SIG-M5 treated with dmso at 0.1 percent for 504 hours (cell line): ENCODE data around the gene ABLIM3.

Source experiments
- DNase-seq: peaks from one replicate; lab custom pipeline; 2025; ENCODE audit not compliant: unreplicated experiment; lab: John Stamatoyannopoulos, UW

ABLIM3 gene

DNA sequence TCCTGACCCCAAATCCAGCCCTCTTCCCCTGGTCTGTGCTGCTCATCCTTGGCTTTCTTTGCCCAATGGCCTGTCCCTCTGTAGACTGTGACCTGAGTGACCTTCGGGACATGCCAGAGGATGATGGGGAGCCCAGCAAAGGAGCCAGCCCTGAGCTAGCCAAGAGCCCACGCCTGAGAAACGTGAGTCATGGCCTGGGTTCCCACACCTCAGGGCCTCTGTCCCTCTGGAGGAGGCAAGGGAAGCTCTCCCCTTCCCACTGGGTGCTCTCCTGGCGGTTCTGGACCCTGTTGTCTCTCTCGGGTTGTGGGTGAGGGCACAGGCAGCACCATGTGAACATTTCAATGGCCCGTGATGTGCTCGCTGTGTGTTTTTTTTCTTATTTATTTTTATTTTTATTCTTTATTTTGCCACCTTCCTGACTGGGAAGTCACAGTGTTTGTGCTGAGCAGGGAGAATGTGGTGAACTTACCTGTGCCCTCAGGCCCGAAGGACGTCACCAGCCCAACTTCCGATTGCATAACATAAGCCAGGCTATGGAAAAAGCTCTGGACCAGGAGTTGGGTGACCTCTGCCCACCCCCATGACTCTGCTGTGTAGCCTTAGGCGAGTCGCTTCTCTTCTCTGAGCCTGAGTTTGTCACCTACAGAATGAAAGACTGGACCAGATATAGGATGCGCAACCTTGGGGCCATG lies 159.9 kb downstream of the ABLIM3 start:
- no peak for DNase-seq

DNA sequence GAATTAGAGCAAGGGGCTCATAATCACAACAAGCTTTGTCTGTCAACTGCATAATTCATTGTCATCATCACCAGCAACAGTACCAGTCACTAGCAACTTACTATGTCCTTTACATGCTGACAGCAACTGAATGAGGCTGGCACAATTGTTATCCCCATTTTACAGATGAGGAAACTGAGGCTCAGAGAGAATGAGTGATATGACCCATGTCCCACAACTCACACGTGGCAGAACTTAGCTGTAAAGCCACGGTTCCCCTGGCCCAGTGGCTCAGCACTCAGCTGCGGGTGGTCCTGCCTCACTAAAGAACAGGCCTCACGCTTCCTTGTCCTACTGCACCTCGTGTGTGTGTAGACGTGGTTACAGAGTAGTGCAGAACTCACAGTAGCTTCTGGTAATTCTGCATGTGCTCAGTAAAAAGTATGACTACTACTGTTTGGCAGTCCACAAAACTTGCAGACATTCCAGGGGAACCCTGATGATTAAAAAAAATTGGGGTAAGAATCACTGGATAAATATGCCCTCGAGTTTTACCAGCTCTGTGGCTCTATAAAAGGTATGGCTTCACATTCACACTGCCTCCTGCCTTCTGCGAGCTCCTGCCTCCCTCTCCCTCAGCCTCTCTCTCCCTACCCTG lies 160.6 kb downstream of the ABLIM3 start:
- DNase-seq, result no peak

DNA sequence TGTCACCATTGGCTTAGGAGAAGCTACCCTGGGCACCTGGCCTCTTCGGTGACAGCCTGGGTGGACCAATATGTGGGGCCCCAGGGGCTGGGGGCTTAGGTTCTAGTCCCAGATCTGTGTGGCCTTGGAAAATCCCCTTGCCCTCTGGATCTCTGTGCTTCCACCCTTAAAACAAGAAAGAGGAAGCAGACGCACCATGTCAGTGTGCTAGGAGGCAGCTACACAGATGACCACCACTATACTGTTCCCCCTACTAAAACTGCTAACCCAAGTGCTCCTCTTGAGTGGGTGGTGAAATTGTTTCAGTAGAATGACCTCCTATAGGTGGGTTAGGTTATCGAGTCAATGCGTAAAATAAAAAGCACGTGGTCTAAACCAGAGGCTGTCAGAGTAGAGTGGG lies 161.3 kb downstream of the ABLIM3 start:
- no peak for DNase-seq

DNA sequence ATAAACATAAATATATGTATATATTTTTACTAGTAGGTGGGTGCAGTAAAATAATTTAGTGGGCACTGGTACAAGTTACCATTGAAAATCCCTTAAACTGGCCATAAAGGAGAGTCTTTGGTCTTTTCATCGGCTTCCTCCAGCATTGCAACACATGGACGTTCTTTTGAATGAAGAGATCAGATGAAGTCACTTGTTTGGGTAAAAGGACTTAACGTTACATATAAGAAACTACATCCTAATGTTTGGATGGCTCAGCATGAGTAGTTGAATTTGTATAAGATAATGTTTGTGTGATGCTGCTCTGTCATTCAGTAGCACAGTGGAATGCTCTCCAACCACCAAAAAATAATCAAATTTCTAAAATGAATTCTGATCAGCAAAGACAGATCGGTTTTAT lies 161.9 kb downstream of the ABLIM3 start:
- no peak for DNase-seq

DNA sequence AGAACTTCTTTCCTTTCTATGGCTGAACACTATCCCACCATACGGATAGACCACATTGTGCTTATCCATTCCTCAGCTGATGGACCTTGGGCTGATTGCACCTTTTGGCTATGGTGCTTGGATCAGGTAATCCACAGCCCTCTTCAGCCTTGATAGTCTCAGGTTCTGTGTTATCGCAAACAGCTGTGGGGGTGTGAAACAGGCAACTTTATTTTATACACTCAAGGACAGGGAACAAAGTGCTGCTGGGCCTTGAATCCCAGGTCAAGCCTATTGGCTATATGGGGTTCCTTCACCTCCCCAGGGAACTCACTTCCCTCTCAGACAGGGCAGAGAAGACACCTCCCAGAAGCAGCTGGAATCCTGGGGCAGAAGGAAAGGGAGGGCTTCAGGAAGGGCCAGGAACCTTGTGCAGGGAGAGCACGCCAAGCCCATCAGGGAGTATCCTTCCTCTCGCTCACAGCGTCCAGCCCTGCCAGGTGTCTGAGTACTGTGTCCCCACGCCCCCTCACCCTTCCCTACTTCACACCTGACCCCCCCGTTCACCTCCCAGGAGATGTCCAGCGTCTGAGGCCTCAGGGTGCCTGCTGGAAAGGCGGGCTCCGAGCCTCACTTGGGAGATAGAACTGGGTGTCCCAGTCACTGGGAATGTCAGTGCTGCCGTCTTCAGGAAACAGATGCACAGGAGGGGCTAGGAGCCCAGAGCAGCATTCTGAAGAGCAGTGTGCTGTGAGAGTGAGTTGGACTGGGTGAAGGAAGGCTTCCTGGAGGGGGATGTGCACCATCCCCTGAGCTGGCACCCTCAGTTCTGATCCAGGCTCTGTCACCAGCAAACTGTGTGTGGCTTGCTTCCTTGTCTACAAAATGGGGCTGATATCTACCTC lies 163.1 kb downstream of the ABLIM3 start:
- no peak for DNase-seq

DNA sequence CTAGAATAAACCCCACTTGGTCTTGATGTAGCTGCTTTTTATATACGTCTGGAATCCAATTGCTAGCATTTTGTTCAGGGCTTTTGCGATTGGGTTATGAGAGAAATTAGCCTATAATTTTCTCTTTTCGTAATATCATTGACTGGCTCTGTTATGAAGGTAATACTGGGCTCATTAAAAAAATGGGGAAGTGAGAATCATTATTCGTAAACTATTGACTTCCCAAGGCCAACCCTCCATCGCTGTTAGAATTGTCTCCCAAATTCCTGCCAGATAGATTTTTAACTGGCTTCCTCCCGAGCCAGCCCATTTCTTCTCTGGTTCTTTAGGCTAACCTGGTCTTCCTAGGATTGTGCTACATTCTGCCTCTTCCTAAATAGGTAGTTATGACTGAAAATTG lies 168.1 kb downstream of the ABLIM3 start:
- DNase-seq, result no peak
